ENCODE results near the gene EMILIN2. TPM values are rescaled to one million over a fixed set of nuclear protein-coding genes. Genes with fewer than 3 reads are reported as not detected.

The EMILIN2 gene
- total and polyA plus RNA-seq, 2 of the 8 experiments (the other 6 are each of a cell fraction or from before 2014, with no cell fraction given): 6.0 to 7.5 TPM

DNA sequence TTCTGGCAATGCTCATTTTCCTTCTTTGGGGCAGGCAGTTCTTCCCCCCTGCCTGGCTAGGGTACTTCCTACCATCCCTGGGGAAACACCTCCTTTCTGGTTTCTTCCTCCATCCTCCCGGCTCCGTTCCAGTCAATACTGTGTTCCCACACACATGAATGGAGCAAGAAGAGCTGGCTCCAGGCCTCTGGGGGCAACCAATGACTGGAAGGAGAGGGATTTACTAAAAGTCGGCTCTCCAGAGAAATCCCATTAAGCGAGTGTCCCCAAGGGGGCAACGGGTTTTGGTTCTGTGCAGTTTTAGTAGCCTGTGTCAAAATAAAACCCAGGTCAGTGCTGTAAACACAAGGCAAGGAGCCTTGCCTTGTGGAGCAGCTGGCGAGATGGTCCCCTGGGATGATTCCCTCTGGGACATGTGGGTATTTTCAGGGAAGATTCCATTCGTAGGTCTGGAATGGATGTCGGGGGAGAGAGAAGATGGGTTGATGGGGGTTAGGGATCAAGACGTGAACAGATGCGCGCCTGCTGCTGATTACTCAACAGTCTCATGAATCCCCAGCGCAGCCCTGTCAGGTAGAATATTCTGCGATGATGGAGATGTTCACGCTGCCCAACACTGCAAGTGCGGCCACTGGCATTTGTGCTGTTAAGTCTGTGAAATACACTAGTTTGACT is 32.0 kb downstream of the EMILIN2 start (continued):
- TF ChIP-seq, protein P1, sequence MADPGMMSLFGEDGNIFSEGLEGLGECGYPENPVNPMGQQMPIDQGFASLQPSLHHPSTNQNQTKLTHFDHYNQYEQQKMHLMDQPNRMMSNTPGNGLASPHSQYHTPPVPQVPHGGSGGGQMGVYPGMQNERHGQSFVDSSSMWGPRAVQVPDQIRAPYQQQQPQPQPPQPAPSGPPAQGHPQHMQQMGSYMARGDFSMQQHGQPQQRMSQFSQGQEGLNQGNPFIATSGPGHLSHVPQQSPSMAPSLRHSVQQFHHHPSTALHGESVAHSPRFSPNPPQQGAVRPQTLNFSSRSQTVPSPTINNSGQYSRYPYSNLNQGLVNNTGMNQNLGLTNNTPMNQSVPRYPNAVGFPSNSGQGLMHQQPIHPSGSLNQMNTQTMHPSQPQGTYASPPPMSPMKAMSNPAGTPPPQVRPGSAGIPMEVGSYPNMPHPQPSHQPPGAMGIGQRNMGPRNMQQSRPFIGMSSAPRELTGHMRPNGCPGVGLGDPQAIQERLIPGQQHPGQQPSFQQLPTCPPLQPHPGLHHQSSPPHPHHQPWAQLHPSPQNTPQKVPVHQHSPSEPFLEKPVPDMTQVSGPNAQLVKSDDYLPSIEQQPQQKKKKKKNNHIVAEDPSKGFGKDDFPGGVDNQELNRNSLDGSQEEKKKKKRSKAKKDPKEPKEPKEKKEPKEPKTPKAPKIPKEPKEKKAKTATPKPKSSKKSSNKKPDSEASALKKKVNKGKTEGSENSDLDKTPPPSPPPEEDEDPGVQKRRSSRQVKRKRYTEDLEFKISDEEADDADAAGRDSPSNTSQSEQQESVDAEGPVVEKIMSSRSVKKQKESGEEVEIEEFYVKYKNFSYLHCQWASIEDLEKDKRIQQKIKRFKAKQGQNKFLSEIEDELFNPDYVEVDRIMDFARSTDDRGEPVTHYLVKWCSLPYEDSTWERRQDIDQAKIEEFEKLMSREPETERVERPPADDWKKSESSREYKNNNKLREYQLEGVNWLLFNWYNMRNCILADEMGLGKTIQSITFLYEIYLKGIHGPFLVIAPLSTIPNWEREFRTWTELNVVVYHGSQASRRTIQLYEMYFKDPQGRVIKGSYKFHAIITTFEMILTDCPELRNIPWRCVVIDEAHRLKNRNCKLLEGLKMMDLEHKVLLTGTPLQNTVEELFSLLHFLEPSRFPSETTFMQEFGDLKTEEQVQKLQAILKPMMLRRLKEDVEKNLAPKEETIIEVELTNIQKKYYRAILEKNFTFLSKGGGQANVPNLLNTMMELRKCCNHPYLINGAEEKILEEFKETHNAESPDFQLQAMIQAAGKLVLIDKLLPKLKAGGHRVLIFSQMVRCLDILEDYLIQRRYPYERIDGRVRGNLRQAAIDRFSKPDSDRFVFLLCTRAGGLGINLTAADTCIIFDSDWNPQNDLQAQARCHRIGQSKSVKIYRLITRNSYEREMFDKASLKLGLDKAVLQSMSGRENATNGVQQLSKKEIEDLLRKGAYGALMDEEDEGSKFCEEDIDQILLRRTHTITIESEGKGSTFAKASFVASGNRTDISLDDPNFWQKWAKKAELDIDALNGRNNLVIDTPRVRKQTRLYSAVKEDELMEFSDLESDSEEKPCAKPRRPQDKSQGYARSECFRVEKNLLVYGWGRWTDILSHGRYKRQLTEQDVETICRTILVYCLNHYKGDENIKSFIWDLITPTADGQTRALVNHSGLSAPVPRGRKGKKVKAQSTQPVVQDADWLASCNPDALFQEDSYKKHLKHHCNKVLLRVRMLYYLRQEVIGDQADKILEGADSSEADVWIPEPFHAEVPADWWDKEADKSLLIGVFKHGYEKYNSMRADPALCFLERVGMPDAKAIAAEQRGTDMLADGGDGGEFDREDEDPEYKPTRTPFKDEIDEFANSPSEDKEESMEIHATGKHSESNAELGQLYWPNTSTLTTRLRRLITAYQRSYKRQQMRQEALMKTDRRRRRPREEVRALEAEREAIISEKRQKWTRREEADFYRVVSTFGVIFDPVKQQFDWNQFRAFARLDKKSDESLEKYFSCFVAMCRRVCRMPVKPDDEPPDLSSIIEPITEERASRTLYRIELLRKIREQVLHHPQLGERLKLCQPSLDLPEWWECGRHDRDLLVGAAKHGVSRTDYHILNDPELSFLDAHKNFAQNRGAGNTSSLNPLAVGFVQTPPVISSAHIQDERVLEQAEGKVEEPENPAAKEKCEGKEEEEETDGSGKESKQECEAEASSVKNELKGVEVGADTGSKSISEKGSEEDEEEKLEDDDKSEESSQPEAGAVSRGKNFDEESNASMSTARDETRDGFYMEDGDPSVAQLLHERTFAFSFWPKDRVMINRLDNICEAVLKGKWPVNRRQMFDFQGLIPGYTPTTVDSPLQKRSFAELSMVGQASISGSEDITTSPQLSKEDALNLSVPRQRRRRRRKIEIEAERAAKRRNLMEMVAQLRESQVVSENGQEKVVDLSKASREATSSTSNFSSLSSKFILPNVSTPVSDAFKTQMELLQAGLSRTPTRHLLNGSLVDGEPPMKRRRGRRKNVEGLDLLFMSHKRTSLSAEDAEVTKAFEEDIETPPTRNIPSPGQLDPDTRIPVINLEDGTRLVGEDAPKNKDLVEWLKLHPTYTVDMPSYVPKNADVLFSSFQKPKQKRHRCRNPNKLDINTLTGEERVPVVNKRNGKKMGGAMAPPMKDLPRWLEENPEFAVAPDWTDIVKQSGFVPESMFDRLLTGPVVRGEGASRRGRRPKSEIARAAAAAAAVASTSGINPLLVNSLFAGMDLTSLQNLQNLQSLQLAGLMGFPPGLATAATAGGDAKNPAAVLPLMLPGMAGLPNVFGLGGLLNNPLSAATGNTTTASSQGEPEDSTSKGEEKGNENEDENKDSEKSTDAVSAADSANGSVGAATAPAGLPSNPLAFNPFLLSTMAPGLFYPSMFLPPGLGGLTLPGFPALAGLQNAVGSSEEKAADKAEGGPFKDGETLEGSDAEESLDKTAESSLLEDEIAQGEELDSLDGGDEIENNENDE (IDR thresholded peaks at IDR 0.05; ENCODE audit: insufficient replicate concordance, low read length): no peak
- TF ChIP-seq NRF1 (IDR thresholded peaks at IDR 0.05; ENCODE audit: low read depth, low read length): no peak
- no peak for TF ChIP-seq SRF (IDR thresholded peaks at IDR 0.05; ENCODE audit: low read depth, low read length)
- no peak for TF ChIP-seq KDM4A (IDR thresholded peaks at IDR 0.05; ENCODE audit: low read depth, low read length, severe bottlenecking)
- TF ChIP-seq SIX5 (IDR thresholded peaks at IDR 0.05; ENCODE audit: low read depth, low read length): no peak
- no peak for TF ChIP-seq CEBPB (IDR thresholded peaks at IDR 0.05; ENCODE audit: low read depth, low read length)
- no peak for TF ChIP-seq EGR1 (IDR thresholded peaks at IDR 0.05; ENCODE audit: borderline replicate concordance, low read depth, low read length)
- no peak for TF ChIP-seq EZH2 (IDR thresholded peaks at IDR 0.05; ENCODE audit: low read depth, low read length, severe bottlenecking)
- no peak for TF ChIP-seq POLR2A (IDR thresholded peaks at IDR 0.05; ENCODE audit: control extremely low read depth in 1 of 2, low read depth in 2 of 2, low read length in 2 of 2)
- no peak for TF ChIP-seq TAF7 (optimal IDR thresholded peaks at IDR 0.05; ENCODE audit: borderline replicate concordance, low read depth, low read length)
- TF ChIP-seq, protein P2, sequence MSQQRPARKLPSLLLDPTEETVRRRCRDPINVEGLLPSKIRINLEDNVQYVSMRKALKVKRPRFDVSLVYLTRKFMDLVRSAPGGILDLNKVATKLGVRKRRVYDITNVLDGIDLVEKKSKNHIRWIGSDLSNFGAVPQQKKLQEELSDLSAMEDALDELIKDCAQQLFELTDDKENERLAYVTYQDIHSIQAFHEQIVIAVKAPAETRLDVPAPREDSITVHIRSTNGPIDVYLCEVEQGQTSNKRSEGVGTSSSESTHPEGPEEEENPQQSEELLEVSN (IDR thresholded peaks at IDR 0.05): no peak
